ENCODE data around the gene MAMDC2.

DNA sequence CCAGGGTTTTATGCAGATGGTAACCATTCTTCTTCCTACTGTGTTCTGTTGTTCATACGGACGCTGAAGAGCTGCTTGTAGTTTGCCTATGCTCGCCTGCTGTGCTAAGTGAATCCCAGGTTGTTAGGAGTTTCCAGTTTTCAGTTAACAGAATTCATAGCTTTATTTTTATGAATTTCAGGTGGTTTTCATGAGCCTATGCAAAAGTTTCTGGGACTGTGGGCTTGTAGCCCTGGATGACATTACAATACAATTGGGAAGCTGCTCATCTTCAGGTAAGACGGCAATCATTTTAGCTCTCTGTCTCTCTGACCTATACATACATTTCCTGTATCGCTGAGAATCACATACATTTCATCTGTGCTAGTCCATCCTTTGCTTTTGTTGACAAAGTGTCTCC, 124.9 kb downstream of the MAMDC2 start:
- no peak for TF ChIP-seq CTCF (IDR thresholded peaks at IDR 0.05; ENCODE audit: insufficient read depth, low read depth, low read length)
- no peak for TF ChIP-seq EZH2 (IDR thresholded peaks at IDR 0.05; ENCODE audit: insufficient read depth, low read length)

All from astrocyte (in vitro differentiated cells and primary cell).